Right renal pelvis (tissue), 4 donors: ENCODE results near the gene SSX3. TPM values are rescaled to one million over a fixed set of nuclear protein-coding genes. Genes with fewer than 3 reads are reported as not detected.
"Not testable (repeated sequence)": the region's sequence is repeated elsewhere in the genome, so short reads cannot be mapped to it uniquely, and the experiment has no call there.

Experiments used
- DNase-seq, 4 donors: peaks; one replicate each; pipeline ENCODE4 v3.0.0-alpha.2; 2013; ENCODE audit warnings: low read depth in 4 of 4, low spot score in 3 of 4, missing footprints in 1 of 4
- polyA plus RNA-seq, 4 donors: library from polyadenylated mRNA; unstranded; fragments of 120-200 nt; gene quantifications; one replicate each; pipeline ENCODE4 v1.2.1, GENCODE V29; 2013; ENCODE audit not compliant: insufficient read length in 4 of 4

SSX3 gene, protein sequence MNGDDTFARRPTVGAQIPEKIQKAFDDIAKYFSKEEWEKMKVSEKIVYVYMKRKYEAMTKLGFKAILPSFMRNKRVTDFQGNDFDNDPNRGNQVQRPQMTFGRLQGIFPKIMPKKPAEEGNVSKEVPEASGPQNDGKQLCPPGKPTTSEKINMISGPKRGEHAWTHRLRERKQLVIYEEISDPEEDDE
- not detected for polyA plus RNA-seq

DNA sequence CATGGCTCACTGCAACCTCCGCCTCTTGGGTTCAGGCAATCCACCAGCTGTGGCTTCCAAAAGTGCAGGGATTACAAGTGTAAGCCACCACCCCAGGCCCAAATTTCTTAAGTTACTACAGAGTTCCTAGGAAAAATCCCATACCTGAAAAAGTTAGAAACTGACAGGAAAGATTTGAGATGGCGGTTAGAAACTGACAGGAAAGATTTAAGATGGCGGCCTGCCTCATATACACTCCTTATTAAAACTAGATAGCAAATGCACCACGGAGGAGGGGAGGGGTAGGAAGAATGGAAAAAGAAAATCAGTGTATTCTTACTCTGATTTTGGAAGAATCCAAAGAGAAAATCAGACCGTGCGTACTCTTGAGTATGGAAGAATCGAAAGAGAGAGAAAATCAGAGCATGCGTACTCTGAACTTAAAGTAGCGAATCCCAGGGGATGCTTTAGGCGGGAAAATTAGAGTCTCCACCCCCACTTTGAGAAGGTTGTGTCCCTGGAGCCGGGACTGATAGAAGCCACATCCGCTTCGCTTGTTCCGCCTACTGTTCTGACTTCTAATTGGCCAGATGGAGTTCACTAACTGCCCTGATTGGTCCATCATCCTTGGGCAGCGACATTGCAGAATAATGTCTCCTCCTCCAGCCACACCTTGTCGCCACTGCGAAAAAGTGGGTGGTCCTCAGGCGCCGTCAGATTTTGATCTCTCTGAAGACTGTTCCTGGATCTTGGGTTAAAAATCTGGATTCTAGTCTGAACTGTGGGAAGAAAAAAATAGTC is at the start of gene SSX3:
TSS of gene SSX3 (minus strand) at position 389 of the 780 bp plus-strand sequence. CDS start 1,454 bp downstream, outside the sequence.
- DNase-seq: not testable (repeated sequence)

DNA sequence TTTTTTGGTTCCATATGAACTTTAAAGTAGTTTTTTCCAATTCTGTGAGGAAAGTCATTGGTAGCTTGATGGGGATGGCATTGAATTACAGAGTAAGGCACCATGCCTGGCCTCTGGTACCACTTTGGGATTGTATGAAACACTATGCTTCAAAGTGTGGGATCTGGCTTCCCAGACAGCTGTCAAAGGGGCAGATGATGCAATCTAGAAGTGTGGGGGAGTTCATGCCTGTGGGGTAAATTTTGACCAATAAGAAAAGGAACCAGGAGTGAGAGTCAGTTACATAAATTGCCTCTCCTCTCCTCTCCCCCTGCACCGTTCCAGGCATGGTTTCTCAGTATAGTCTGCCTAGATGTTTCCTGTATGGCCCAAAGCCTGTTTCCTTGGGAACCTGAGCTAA is 41.3 kb upstream of the SSX3 start:
- not testable (repeated sequence) for DNase-seq

DNA sequence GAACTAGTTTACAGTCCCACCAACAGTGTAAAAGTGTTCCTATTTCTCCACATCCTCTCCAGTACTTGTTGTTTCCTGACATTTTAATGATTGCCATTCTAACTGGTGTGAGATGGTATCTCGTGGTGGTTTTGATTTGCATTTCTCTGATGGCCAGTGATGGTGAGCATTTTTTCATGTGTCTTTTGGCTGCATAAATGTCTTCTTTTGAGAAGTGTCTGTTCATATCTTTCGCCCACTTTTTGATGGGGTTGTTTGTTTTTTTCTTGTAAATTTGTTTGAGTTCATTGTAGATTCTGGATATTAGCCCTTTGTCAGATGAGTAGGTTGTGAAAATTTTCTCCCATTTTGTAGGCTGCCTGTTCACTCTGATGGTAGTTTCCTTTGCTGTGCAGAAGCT is 40.4 kb upstream of the SSX3 start:
- not testable (repeated sequence) for DNase-seq

DNA sequence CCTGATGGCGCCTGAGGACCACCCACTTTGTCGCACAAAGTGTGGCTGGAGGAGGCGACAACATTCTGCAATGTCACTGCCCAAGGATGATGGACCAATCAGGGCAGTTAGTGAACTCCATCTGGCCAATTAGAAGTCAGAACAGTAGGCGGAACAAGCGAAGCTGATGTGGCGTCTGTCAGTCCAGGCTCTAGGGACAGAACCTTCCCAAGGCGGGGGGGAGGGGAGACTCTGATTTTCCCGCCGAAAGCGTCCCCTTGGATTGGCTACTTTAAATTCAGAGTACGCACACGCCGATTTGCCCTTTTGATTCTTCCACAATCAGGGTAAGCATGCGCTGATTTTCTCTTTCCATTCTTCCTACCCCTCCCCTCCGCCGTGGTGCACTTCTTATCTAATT is 26.7 kb upstream of the SSX3 start, which contains the start of gene SSX4:
TSS of gene SSX4 (plus strand) at position 301 of the 400 bp plus-strand sequence. CDS start 515 bp downstream, outside the sequence.
- not testable (repeated sequence) for DNase-seq

DNA sequence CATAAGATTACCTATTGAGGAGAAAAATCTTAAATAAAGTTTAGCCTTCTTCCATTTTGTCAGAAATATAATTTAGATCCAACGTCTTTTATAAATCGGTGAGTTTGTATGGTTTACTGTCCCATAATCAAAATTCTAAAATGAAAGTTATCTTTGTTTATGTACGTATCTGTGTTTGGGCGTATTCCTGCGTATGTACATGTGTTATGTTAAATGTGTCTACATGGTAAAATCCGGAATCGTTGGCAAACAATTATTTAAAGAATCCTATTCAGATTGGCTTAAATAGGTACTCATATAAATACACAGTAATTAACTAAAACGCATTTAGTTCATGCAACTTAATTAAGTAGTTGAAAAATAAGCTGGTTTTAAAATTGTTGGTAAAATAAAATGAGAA is 13.9 kb upstream of the SSX3 start:
- not testable (repeated sequence) for DNase-seq

DNA sequence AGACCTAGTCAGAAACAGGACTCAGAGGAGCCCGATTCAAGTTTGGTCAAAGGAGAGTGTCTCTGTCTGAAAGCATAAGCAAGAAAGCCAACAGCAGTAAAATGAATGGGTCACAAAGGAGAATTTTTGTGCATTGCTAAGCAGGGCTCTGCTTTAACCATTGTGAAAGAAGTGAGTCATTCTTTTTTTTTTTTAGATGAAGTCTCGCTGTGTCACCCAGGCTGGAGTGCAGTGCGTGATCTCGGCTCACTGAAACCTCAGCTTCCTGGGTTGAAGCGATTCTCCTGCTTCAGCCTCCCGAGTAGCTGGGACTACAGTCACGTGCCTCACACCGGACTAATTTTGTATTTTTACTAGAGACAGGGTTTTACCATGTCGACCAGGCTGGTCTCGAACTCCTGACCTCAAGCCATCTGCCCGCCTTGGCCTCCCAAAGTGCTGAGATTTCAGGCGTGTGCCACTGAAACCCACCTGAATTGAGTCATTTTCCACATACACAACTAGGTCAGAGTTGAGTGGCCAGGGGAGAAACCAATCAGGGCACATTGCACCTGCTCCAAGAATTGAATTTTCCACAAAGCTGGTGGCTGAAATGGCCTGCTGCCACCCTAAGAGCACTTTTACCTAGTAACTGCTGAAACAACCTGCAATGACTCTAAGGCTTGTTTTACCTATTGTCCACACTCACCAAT is 11.4 kb upstream of the SSX3 start:
- not testable (repeated sequence) for DNase-seq

DNA sequence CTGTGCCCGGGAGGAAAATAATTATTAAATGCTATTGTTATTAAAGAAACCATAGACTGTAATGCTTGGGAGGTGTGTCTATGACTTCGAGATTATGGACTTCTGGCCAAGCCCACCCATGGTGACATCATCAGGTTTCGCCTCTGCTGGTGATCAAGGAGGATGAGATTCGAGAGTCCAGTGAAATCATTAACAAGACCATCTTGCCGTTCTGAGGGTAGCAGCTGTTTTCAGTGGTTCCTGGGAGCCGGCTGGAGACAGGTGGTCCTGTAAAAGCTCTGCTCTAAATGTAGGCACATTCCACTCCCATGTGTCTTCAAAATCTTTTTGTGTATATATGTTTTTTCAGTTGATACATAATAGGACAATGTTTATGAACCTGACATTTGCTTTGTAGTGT is 2.8 kb upstream of the SSX3 start:
- DNase-seq: not testable (repeated sequence)

DNA sequence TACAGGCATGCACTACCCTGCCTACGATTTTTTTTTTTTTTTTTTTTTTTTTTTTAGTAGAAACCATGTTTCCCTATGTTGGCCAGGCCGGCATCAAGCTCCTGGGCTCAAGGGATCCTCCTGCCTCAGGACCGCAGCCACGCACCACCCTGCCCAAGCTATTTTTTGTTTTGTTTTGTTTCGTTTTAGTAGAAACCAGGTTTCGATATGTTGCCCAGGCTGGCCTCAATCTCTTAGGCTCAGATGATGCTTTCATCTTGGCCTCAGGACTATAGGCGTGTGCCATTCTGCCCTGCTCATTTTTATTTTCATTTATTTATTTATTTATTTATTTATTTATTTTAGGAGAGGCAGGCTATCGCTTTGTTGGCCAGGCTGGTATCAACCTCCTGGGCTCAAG is 1.2 kb upstream of the SSX3 start:
- no peak for DNase-seq

DNA sequence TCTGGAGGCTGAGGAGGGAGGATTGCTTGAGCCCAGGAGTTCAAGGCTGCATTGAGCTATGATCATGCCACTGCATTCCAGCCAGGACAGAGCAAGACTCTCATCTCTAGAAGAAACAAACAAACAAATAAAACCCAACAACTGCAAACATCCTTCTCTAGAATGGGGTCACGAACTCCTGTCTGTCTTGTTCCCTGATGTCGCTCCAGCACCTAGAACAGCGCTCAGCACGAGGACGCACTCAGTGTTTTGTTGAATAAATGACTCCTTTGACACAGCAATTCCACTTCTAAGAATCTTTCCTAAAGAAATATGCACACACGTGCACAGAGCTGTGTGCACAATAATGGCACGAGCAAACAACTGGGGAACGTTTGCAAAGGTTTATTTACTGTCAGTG is 10.4 kb downstream of the SSX3 start:
- not testable (repeated sequence) for DNase-seq

DNA sequence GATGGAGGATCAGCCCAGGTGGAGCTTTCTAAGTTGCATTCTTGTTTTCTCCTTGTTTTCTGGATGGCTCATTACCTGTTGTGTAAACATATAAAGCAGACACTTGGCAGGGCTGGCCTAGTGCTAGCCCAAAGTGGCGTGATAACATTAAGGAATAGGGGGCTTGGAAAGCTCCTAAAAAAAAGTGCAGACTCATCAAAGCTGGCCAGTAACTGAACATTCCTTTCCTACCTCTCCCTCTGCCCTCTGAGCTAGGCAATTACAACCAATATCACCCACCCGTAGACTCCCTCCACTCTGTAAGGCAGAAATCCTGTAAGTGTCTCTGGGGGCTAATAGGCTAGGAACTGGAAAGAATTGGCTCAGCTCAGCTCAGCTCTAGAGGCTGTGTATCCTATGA is 42.5 kb downstream of the SSX3 start:
- DNase-seq: not testable (repeated sequence)

DNA sequence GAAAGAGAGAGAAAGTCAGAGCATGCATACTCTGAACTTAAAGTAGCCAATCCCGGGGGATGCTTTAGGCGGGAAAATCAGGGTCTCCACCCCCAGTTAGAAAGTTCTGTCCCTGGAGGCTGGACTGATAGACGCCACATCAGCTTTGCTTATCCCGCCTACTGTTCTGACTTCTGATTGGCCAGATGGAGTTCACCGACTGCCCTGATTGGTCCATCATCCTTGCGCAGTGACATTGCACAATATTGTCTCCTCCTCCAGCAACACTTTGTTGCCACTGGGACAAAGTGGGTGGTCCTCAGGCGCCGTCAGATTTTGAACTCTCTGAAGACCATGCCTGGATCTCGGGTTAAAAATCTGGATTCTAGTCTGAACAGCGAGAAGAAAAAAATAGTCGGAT is 50.3 kb downstream of the SSX3 start:
- DNase-seq: no peak

Other genes starting within 250 kb of the SSX3 start
- gene SPACA5B, start 226.1 kb downstream of the SSX3 start, polyA plus RNA-seq: not detected
- not detected for gene SSX5, start 159.9 kb downstream of the SSX3 start, polyA plus RNA-seq
- gene SSX1, start 101.3 kb downstream of the SSX3 start, polyA plus RNA-seq: not detected
- not detected for gene SSX4, start 26.8 kb upstream of the SSX3 start, polyA plus RNA-seq
- not detected for gene SSX4B, start 55.3 kb upstream of the SSX3 start, polyA plus RNA-seq
- gene SLC38A5, start 113.6 kb upstream of the SSX3 start, polyA plus RNA-seq: 1 to 10 TPM; 4.6 to 7.2 (median 5.2) TPM
- 10 to 100 TPM; 35.1 to 39.5 (median 36.3) TPM for gene FTSJ1, start 119.5 kb upstream of the SSX3 start, polyA plus RNA-seq
- gene PORCN, start 152.3 kb upstream of the SSX3 start, polyA plus RNA-seq: 1 to 10 TPM; 6.6 to 8.6 (median 8.1) TPM
- 10 to 100 TPM; 69.1 to 76.2 (median 71.7) TPM for gene EBP, start 165.1 kb upstream of the SSX3 start, polyA plus RNA-seq
- gene TBC1D25, start 183.0 kb upstream of the SSX3 start, polyA plus RNA-seq: 10 to 100 TPM in 3 of 4 donors, 1 to 10 TPM in 1; 9.7 to 10.7 (median 10.3) TPM
- 100 to 1,000 TPM; 265 to 315 (median 300) TPM for gene RBM3, start 217.8 kb upstream of the SSX3 start, polyA plus RNA-seq
- gene WDR13, start 240.8 kb upstream of the SSX3 start, polyA plus RNA-seq: 100 to 1,000 TPM; 116 to 156 (median 127) TPM